Endometrial microvascular endothelial cells (primary cell): ENCODE results near the gene STMN3. TPM values are rescaled to one million over a fixed set of nuclear protein-coding genes. Genes with fewer than 3 reads are reported as not detected.

Experiments used
- in situ Hi-C: cut with HindIII; loops from 2 replicates; pipeline ENCODE4 v1.10.0; 2017; ENCODE audit warnings: low sequenced_read_pairs, low pct_unique_long_range_greater_than_20kb; ENCODE audit errors: inconsistent ontology term
- total RNA-seq: library from RNA; depleted of rRNA; stranded (reverse); fragments of >200 nt; gene quantifications from one replicate; pipeline ENCODE4 v1.2.3, GENCODE V29; 2015; ENCODE audit errors: inconsistent ontology term

The STMN3 gene
- total RNA-seq, 1 donor from 2014 or later: 0.65 TPM

- in situ Hi-C loops: no loop called here
These were observed 54.5 kb downstream of the STMN3 start for GRCh38 chr20:63598479-63599395.

GRCh38 chr20:63597651-63598478, 55.4 kb downstream of the STMN3 start:
- in situ Hi-C loops: no loop called here

GRCh38 chr20:63596423-63596822, 56.8 kb downstream of the STMN3 start:
- in situ Hi-C loops: no loop called here

GRCh38 chr20:63595416-63596127, 57.7 kb downstream of the STMN3 start:
- in situ Hi-C loops: no loop called here

- in situ Hi-C loops: no loop called here
These were observed 59.1 kb downstream of the STMN3 start for GRCh38 chr20:63594043-63594561.

- in situ Hi-C loops: no loop called here
These were observed 60.6 kb downstream of the STMN3 start for GRCh38 chr20:63592661-63593060.

GRCh38 chr20:63591786-63592355, 61.4 kb downstream of the STMN3 start:
- in situ Hi-C loops: no loop called here

- in situ Hi-C loops: no loop called here
These were observed 62.1 kb downstream of the STMN3 start for GRCh38 chr20:63591147-63591533.

- in situ Hi-C loops: no loop called here
These were observed 62.7 kb downstream of the STMN3 start for GRCh38 chr20:63590218-63591146.

Other genes starting within 250 kb of the STMN3 start
- gene KCNQ2, start 180.8 kb downstream of the STMN3 start, total RNA-seq: not detected
- 0.09 TPM for gene EEF1A2, start 154.3 kb downstream of the STMN3 start, total RNA-seq
- 126 TPM for gene PPDPF, start 132.7 kb downstream of the STMN3 start, total RNA-seq
- gene PTK6, start 116.0 kb downstream of the STMN3 start, total RNA-seq: not detected
- not detected for gene SRMS, start 105.7 kb downstream of the STMN3 start, total RNA-seq
- 0.37 TPM for gene FNDC11, start 99.3 kb downstream of the STMN3 start, total RNA-seq
- 61.5 TPM for gene HELZ2, start 79.2 kb downstream of the STMN3 start, total RNA-seq
- gene GMEB2, start 26.3 kb downstream of the STMN3 start, total RNA-seq: 11.9 TPM
- 15.1 TPM for gene RTEL1, start 4.9 kb upstream of the STMN3 start, total RNA-seq
- gene TNFRSF6B, start 43.2 kb upstream of the STMN3 start, total RNA-seq: 175 TPM
- 55.7 TPM for gene ARFRP1, start 54.6 kb upstream of the STMN3 start, total RNA-seq
- 39.2 TPM for gene ZGPAT, start 54.6 kb upstream of the STMN3 start, total RNA-seq
- gene LIME1, start 83.2 kb upstream of the STMN3 start, total RNA-seq: 9.3 TPM
- gene SLC2A4RG, start 86.4 kb upstream of the STMN3 start, total RNA-seq: 17.3 TPM
- gene ZBTB46, start 177.8 kb upstream of the STMN3 start, total RNA-seq: not detected
- not detected for gene ABHD16B, start 208.1 kb upstream of the STMN3 start, total RNA-seq
- gene TPD52L2, start 211.8 kb upstream of the STMN3 start, total RNA-seq: 174 TPM
- 76.7 TPM for gene DNAJC5, start 241.7 kb upstream of the STMN3 start, total RNA-seq